Brain microvascular endothelial cell (primary cell): ENCODE data around the gene LRCOL1.

Experiments used
- DNase-seq: peaks from one replicate; pipeline ENCODE4 v3.0.0-alpha.2; 2020
- H3K27ac ChIP-seq: fragments of 250-450 bp; sonication (Bioruptor Pico); 2 replicates; pipeline ENCODE4 v1.5.1; 2020; ENCODE audit warnings: mild to moderate bottlenecking, moderate library complexity
- H3K27me3 ChIP-seq: fragments of 250-450 bp; sonication (Bioruptor Pico); replicated peaks from 2 replicates; pipeline ENCODE4 v1.5.1; 2020; ENCODE audit warnings: mild to moderate bottlenecking
- H3K36me3 ChIP-seq: fragments of 250-450 bp; sonication (Bioruptor Pico); replicated peaks from 2 replicates; pipeline ENCODE4 v1.5.1; 2020; ENCODE audit warnings: mild to moderate bottlenecking
- H3K4me3 ChIP-seq: 2 replicates; pipeline ENCODE4 v1.5.1; 2011; ENCODE audit warnings: low read depth, mild to moderate bottlenecking, control low read depth, low read length, moderate library complexity
- CTCF ChIP-seq: IDR thresholded peaks from 2 replicates; pipeline ENCODE4 v1.5.1; 2011; ENCODE audit warnings: low read depth, mild to moderate bottlenecking, moderate library complexity, low read length, control low read depth, inconsistent platforms; ENCODE audit errors: missing control alignments
- in situ Hi-C: cut with HindIII; loops from 2 replicates; pipeline ENCODE4 v1.10.0; 2017; ENCODE audit warnings: low sequenced_read_pairs, low pct_ligation_motif_present

The LRCOL1 gene

DNA sequence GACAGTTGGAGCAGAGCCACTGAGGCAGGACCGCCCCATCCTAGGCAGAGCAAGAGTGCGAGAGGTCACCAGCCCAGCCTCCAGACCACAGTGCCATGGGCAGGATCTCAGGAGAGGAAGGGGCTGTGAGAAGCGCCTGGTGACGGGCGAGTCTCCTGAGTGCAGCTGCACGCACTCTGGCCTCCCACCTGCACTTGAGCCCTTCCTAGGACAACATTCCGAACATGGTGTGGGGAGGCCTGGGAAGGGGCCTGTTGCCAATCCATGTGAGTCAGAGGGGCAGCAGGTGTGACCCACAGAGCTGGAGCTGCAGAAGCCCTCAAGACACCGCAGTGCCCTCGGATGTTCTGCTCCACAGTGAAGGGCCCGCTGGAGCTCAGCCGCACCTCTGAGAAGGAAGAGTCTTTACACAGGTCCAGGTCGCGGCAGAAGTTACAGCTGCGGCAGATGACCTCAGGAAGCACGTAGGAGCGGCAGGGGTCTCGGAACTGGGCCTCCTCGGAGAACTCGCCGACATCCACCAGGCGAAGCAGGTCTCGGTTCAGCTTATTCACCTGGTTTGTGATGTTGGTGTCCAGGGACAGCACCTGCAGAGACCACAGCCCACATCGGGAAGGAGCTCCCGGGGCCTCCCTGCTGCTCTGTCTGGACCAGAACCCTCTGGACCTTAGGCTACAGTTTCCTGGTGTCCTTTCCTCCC, 15.5 kb upstream of the LRCOL1 start:
- Histone ChIP-seq H3K27me3 (no peaks in the 10 kb centered on the region), H3K36me3 (no peaks in the 10 kb centered on the region), H3K4me3 (no peak overlapping the region), H3K27ac (no peak overlapping the region)
- no peak for TF ChIP-seq CTCF
- in situ Hi-C loops: no loop called here
- DNase-seq: no peak

DNA sequence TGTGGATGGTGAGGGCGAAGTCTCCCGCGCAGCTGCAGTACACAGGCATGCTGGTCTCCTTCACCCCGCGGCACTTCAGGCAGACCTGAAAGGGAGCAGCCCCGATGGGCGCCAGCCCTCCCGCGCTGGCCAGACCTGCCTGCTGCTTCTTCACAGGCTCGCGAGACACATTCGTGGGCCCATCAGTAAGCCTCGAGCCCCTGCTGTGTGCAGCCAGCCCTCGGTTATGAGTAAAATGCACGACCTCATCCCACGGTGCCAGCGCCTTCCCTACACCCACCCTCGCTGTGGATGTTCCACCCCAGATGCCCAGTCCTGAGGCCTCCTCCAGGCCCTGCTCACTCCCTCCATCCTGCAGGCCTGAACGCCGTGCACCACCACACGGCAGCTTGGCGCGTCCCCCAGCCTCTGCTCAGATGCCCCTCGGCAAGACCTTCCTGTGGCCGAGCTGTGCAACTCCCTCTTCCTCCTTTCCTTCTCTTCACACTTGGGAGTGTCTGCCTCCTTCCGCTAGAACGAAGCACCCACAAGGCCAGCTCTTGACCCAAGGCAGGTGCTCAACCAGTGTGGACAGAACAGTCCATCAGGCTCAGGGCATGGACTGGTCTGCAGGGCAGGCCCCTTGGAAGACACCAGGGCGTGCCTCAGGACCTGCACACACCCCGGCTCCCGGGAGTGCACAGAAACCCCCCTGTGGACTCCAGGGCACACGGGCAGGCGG, 14.7 kb upstream of the LRCOL1 start:
- DNase-seq: no peak
- H3K36me3 ChIP-seq: no peaks in the 10 kb centered on the region
- H3K27ac ChIP-seq: no peak overlapping the region
- H3K4me3 ChIP-seq: no peak overlapping the region
- TF ChIP-seq CTCF: no peak
- H3K27me3 ChIP-seq: peaks cover 4% of the 10 kb centered on the region
- in situ Hi-C loops: no loop called here

- no peak overlapping the region for H3K27ac ChIP-seq
- TF ChIP-seq CTCF: no peak
- H3K4me3 ChIP-seq: no peak overlapping the region
- no peak for DNase-seq
- H3K36me3 ChIP-seq: no peaks in the 10 kb centered on the region
- in situ Hi-C loops: no loop called here
- H3K27me3 ChIP-seq: peaks cover 8% of the 10 kb centered on the region
Measured at GRCh38 chr12:132624186-132624855, 13.9 kb upstream of the LRCOL1 start.

DNA sequence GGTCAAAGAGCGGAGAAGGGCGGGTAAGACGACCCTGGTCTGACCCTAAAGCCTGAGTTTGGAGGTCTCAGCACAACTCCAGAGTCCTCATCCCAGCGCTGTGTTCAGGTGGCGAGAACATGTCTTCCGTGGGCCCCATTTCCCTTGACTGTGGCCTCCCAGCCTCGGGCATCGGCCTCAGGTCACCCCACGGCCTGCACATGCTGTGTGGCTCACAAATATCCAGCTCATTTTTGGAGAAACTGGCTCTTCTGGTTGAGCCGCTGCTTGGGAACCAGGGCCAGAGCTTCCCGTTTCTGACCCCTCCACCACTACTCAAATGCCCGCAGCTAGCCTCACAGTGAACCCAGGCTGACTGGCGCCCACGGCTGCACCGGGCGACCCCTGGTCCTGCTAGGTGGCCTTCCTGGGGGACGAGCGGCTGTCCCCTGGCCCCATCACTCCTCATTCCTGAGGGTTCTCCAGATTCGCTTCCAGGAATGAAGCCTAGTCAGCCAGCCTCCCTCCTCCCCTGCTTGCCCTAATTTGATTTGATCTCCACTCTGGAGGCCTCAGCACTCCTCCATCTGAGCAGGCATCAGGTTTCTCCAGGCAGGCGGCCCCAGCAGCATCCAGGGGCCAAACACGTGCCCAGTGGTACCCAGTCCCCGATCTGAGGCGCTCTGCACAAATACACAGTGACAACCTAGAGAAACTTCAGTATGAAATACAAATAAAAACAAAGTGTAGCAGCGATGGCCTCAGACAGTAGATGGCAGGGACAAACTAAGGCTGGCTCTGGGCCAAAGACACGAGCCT, 12.9 kb upstream of the LRCOL1 start:
- Histone ChIP-seq H3K27me3 (peaks cover 13% of the 10 kb centered on the region), H3K4me3 (no peak overlapping the region), H3K27ac (no peak overlapping the region), H3K36me3 (no peaks in the 10 kb centered on the region)
- DNase-seq: no peak
- in situ Hi-C loops: no loop called here
- no peak for TF ChIP-seq CTCF

- peak; percentile 76 for DNase-seq
- H3K27me3 ChIP-seq: peaks cover 17% of the 10 kb centered on the region
- no peak overlapping the region for H3K27ac ChIP-seq
- H3K4me3 ChIP-seq: no peak overlapping the region
- in situ Hi-C loops: no loop called here
- no peaks in the 10 kb centered on the region for H3K36me3 ChIP-seq
- TF ChIP-seq CTCF: no peak
Measured at GRCh38 chr12:132622437-132623071, 12.2 kb upstream of the LRCOL1 start.
